Osteocyte (in vitro differentiated cells): ENCODE results near the gene GPD1L. TPM values are rescaled to one million over a fixed set of nuclear protein-coding genes. Genes with fewer than 3 reads are reported as not detected.
"Not testable (repeated sequence)": the region's sequence is repeated elsewhere in the genome, so short reads cannot be mapped to it uniquely, and the experiment has no call there.

Experiments
- DNase-seq: peaks from one replicate; pipeline ENCODE4 v3.0.0; 2021; ENCODE audit warnings: mixed read lengths; ENCODE audit not compliant: unreplicated experiment; ENCODE audit errors: extremely low spot score
- H3K27ac Mint-ChIP-seq: one replicate; pipeline ENCODE4 v1.8.0; 2021; ENCODE audit warnings: mild to moderate bottlenecking, mixed read lengths; ENCODE audit not compliant: unreplicated experiment
- H3K27me3 Mint-ChIP-seq: one replicate; pipeline ENCODE4 v1.8.0; 2021; ENCODE audit warnings: mixed read lengths; ENCODE audit not compliant: unreplicated experiment
- H3K36me3 Mint-ChIP-seq: one replicate; pipeline ENCODE4 v1.8.0; 2021; ENCODE audit warnings: mixed read lengths; ENCODE audit not compliant: unreplicated experiment
- H3K4me1 Mint-ChIP-seq: one replicate; pipeline ENCODE4 v1.8.0; 2021; ENCODE audit warnings: mixed read lengths; ENCODE audit not compliant: unreplicated experiment
- H3K4me3 Mint-ChIP-seq: one replicate; pipeline ENCODE4 v1.8.0; 2021; ENCODE audit warnings: mild to moderate bottlenecking, moderate library complexity, mixed read lengths; ENCODE audit not compliant: unreplicated experiment
- H3K9me3 Mint-ChIP-seq: one replicate; pipeline ENCODE4 v1.8.0; 2021; ENCODE audit warnings: mixed read lengths; ENCODE audit not compliant: unreplicated experiment
- total RNA-seq: library from RNA; stranded (reverse); gene quantifications from 2 replicates; pipeline ENCODE4 v1.2.1, GENCODE V29; 2021
- TF ChIP-seq, protein P1 (sequence below): fragments of 200-600 bp; sonication (generic); IDR thresholded peaks from 2 replicates; pipeline ENCODE4 v1.5.0; 2021; ENCODE audit warnings: antibody characterized with exemption, mild to moderate bottlenecking, moderate library complexity

The GPD1L gene
- total RNA-seq, 1 donor from 2014 or later, result 9.1 TPM

GRCh38 chr3:32111560-32111959 lies 5.1 kb downstream of the GPD1L start:
- Mint-ChIP-seq H3K4me1 (peaks cover 19% of the 10 kb centered on the region), H3K27ac (no peak overlapping the region)

DNA sequence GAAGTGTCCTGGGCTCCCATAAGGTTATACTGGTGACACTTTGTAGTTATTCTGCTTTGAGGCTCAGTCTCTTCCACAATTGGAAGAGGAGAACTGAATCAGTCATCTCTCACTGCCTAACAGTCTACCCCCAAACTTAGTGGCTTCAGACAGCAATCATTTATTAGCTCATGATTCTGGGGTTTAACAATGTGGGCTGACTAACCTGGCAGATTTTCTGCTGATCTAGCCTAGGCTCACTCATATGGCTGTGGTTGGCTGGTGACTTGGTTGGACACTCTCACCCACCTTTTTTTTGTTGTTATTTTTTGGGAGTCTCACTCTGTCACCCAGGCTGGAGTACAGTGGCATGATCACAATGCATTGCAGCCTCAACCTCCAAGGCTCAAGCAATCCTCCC lies 7.1 kb downstream of the GPD1L start:
- no peaks in the 10 kb centered on the region for H3K9me3 Mint-ChIP-seq
- DNase-seq, result no peak
- no peaks in the 10 kb centered on the region for H3K27me3 Mint-ChIP-seq
- peaks cover 16% of the 10 kb centered on the region for H3K4me1 Mint-ChIP-seq
- TF ChIP-seq, protein P1, sequence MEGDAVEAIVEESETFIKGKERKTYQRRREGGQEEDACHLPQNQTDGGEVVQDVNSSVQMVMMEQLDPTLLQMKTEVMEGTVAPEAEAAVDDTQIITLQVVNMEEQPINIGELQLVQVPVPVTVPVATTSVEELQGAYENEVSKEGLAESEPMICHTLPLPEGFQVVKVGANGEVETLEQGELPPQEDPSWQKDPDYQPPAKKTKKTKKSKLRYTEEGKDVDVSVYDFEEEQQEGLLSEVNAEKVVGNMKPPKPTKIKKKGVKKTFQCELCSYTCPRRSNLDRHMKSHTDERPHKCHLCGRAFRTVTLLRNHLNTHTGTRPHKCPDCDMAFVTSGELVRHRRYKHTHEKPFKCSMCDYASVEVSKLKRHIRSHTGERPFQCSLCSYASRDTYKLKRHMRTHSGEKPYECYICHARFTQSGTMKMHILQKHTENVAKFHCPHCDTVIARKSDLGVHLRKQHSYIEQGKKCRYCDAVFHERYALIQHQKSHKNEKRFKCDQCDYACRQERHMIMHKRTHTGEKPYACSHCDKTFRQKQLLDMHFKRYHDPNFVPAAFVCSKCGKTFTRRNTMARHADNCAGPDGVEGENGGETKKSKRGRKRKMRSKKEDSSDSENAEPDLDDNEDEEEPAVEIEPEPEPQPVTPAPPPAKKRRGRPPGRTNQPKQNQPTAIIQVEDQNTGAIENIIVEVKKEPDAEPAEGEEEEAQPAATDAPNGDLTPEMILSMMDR, result no peak
- H3K4me3 Mint-ChIP-seq, result no peak overlapping the region
- no peak overlapping the region for H3K27ac Mint-ChIP-seq
- no peaks in the 10 kb centered on the region for H3K36me3 Mint-ChIP-seq

More at GRCh38 chr3:32111560-32111959, 5.1 kb downstream of the GPD1L start:
- no peak for DNase-seq
- Mint-ChIP-seq H3K27me3 (no peaks in the 10 kb centered on the region), H3K9me3 (no peaks in the 10 kb centered on the region), H3K36me3 (no peaks in the 10 kb centered on the region), H3K4me3 (no peak overlapping the region)
- TF ChIP-seq, protein P1, result no peak

DNA sequence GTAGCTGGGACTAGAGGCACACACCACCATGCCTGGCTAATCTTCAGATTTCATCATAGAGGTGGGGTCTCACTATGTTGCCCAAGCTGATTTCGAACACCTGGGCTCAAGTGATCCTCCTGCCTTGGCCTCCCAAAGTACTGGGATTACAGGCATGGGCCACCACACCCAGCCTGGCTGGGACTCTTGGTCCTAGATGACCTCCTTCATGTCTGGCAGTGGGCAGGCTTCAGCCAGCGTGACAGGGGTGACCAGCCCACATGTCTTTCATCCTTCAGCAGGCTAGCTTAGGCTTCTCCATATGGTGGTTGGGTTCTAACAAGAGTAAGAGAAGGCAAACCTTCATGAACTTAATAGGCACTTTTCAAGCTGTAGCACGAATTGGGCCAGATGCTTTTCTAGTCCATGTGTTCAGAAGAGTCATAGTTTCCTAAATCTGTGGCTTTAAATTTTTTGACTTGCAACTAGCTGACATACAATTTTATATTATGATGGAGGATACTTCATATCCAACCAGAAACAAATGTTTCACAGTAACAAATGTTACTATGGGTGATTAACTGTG lies 7.6 kb downstream of the GPD1L start:
- no peaks in the 10 kb centered on the region for H3K27me3 Mint-ChIP-seq
- H3K9me3 Mint-ChIP-seq, result no peaks in the 10 kb centered on the region
- H3K27ac Mint-ChIP-seq, result no peak overlapping the region
- H3K4me1 Mint-ChIP-seq, result peaks cover 13% of the 10 kb centered on the region
- no peak overlapping the region for H3K4me3 Mint-ChIP-seq
- H3K36me3 Mint-ChIP-seq, result no peaks in the 10 kb centered on the region
- TF ChIP-seq, protein P1, result no peak
- no peak for DNase-seq

GRCh38 chr3:32114546-32115386 lies 8.3 kb downstream of the GPD1L start:
- not testable (repeated sequence) for H3K9me3 Mint-ChIP-seq, H3K27me3 Mint-ChIP-seq, H3K4me3 Mint-ChIP-seq, DNase-seq, H3K27ac Mint-ChIP-seq, H3K36me3 Mint-ChIP-seq
- peaks cover 11% of the 10 kb centered on the region for H3K4me1 Mint-ChIP-seq

DNA sequence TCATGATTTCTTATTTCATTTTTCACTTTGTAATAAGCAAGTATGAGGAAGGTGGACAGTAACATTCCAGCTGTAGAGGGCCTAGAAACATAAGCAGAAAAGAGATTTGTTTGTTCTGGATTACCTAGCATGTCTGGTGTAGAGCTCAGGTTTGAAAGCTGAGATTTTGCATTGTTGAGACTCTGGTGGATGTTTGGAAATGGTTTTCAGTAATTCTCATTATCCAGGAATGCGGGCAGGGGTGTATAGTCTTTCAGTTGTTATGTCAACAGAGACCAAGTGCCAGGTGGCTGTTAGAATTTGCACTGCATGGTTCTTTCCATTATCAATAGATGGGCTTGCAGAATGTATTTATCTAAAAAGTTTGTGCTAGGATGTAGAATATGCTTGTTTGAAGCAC lies 10.9 kb downstream of the GPD1L start:
- DNase-seq, result no peak
- TF ChIP-seq, protein P1, result no peak
- Mint-ChIP-seq H3K9me3 (no peaks in the 10 kb centered on the region), H3K27ac (no peak overlapping the region), H3K36me3 (no peaks in the 10 kb centered on the region), H3K4me3 (no peak overlapping the region), H3K27me3 (no peaks in the 10 kb centered on the region), H3K4me1 (peaks cover 11% of the 10 kb centered on the region)
